ENCODE data around the gene RPL23.

Gene RPL23

GRCh38 chr17:38848939-38849605 is 4.4 kb downstream of the RPL23 start:
- Mint-ChIP-seq H3K27me3 (no peaks in the 10 kb centered on the region), H3K4me1 (peaks cover 39% of the 10 kb centered on the region), H3K9me3 (no peaks in the 10 kb centered on the region), H3K36me3 (ENCODE audit: insufficient read depth) (peaks cover 65% of the 10 kb centered on the region), H3K27ac (ENCODE audit: low read depth) (no peak overlapping the region), H3K4me3 (no peak overlapping the region)
- DNase-seq (ENCODE audit: low spot score in 2 of 2) (no peak), ATAC-seq (replicated peaks; ENCODE audit: extremely low read depth, poor library complexity, severe bottlenecking) (no peak)

DNA sequence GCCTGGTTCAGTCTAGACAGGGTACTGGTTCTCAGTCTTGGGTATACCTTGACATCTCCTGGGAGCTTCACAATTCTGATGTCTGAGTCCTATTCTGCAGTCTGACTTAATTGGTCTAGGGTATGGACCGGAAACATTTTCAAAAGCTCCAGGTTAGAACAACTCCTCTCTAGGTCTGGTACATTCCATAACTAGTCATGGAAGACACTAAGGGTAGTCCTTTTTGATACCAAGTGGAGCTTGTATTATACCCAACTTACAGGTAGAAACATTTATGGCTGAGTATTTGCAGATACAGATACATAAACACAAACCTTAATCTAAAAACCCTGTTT is 5.0 kb downstream of the RPL23 start:
- no peak for DNase-seq (ENCODE audit: low spot score in 2 of 2)
- Mint-ChIP-seq H3K27ac (ENCODE audit: low read depth) (no peak overlapping the region), H3K9me3 (no peaks in the 10 kb centered on the region), H3K36me3 (ENCODE audit: insufficient read depth) (peaks cover 60% of the 10 kb centered on the region), H3K4me1 (peaks cover 34% of the 10 kb centered on the region), H3K27me3 (no peaks in the 10 kb centered on the region), H3K4me3 (no peak overlapping the region)
- no peak for ATAC-seq (replicated peaks; ENCODE audit: extremely low read depth, poor library complexity, severe bottlenecking)

- DNase-seq (ENCODE audit: low spot score in 2 of 2) (no peak), ATAC-seq (replicated peaks; ENCODE audit: extremely low read depth, poor library complexity, severe bottlenecking) (no peak)
- Mint-ChIP-seq H3K9me3 (no peaks in the 10 kb centered on the region), H3K27me3 (no peaks in the 10 kb centered on the region), H3K4me3 (no peak overlapping the region), H3K36me3 (ENCODE audit: insufficient read depth) (peaks cover 22% of the 10 kb centered on the region), H3K4me1 (peaks cover 5% of the 10 kb centered on the region), H3K27ac (ENCODE audit: low read depth) (no peak overlapping the region)
These were observed 9.2 kb downstream of the RPL23 start for GRCh38 chr17:38844261-38844757.

DNA sequence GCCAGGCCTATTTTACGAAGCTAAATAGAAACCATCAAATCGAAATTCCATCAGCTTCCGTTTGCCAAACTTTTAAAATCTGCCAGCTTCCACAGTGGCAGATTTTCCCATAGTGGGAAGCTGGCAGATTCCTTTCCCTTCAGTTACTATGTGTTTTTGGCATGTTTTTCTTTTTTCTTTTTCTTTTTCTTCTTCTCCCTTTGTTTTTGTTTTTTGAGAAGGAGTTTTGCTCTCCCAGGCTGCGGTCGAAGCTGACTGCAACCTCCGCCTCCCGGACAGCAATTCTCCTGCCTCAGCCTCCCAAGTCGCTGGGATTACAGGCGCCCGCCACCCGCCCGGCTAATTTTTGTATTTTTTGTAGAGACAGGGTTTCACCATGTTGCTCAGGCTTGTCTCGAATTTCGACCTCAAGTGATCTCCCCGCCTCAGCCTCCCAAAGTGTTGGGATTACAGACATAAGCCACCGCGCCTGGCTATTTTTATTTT is 27.7 kb downstream of the RPL23 start:
- ATAC-seq (replicated peaks; ENCODE audit: extremely low read depth, poor library complexity, severe bottlenecking) (no peak), DNase-seq (ENCODE audit: low spot score in 2 of 2) (no peak)
- no peaks in the 10 kb centered on the region for H3K27me3 Mint-ChIP-seq
- peaks cover 31% of the 10 kb centered on the region for H3K4me1 Mint-ChIP-seq
- peaks cover 35% of the 10 kb centered on the region for H3K36me3 Mint-ChIP-seq (ENCODE audit: insufficient read depth)
- H3K4me3 Mint-ChIP-seq: peak overlapping the region; percentile 92
- H3K27ac Mint-ChIP-seq (ENCODE audit: low read depth): peak overlapping the region; percentile 99
- H3K9me3 Mint-ChIP-seq: no peaks in the 10 kb centered on the region

- no peaks in the 10 kb centered on the region for H3K9me3 Mint-ChIP-seq
- DNase-seq (ENCODE audit: low spot score in 2 of 2) (peak; percentile 99 to 100), ATAC-seq (replicated peaks; ENCODE audit: extremely low read depth, poor library complexity, severe bottlenecking) (peak; percentile 91)
- peaks cover 31% of the 10 kb centered on the region for H3K4me1 Mint-ChIP-seq
- peak within 1 kb of the TSS; percentile 92 for H3K4me3 Mint-ChIP-seq
- H3K36me3 Mint-ChIP-seq (ENCODE audit: insufficient read depth): peaks cover 41% of the 10 kb centered on the region
- no peaks in the 10 kb centered on the region for H3K27me3 Mint-ChIP-seq
- peak within 1 kb of the TSS; percentile 99 for H3K27ac Mint-ChIP-seq (ENCODE audit: low read depth)
These were observed 28.4 kb downstream of the RPL23 start, which contains the start of gene CWC25 for GRCh38 chr17:38824899-38825761. Gene CWC25, minus strand, starts transcription at chr17:38825321. Its CDS starts 138 bp downstream, at chr17:38825183.

DNA sequence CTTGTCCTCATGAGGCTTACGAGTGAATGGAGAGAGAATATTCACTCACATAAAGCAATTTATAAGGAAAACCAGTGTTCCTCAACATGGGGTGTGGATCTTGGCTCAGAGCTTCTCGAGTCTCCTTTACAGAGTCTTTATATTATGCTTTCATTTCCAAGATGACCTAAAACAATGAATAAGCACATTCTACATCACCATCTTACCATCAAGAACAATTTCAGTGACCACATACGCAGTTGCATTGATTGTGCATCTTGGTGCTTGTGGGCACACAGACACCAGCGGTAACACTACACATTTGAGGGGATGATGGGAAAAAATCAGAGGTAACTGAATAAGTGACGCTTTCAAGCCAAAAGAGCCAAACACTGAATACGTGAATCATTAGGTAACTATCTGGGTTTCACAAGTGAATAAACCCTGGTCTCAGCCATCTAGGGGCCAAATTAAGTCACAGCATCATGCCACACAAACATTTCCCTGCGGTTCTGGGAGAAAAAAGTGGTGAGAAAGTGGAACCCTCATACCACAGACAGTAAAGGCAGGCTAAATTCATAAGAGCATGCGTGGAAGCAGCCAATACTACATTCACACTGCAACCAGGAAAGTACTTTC is 37.8 kb downstream of the RPL23 start:
- Mint-ChIP-seq H3K36me3 (ENCODE audit: insufficient read depth) (peaks cover 70% of the 10 kb centered on the region), H3K27ac (ENCODE audit: low read depth) (no peak overlapping the region), H3K27me3 (no peaks in the 10 kb centered on the region), H3K9me3 (no peaks in the 10 kb centered on the region), H3K4me1 (no peaks in the 10 kb centered on the region), H3K4me3 (no peak overlapping the region)
- peak; percentile 67 for ATAC-seq (replicated peaks; ENCODE audit: extremely low read depth, poor library complexity, severe bottlenecking)
- no peak for DNase-seq (ENCODE audit: low spot score in 2 of 2)

DNA sequence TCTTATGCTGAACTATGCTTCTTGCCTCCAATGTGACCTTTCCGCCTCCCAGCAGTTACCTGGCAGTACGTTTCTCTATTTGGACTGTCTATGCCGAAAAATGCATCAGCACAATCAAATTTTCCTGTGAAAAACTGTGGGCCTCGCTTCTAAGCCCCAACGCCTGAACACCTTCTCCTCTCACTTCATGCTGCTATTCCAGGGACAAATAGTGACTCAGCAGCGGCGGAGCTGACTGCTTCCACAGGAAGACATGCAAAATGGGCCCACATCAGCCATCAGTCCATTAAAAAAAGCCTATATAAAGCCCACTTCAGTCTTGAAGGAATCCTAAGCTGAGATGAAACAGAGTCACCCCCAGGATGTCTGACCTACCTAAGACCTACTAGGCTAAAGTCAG is 43.7 kb downstream of the RPL23 start:
- H3K36me3 Mint-ChIP-seq (ENCODE audit: insufficient read depth): peaks cover 88% of the 10 kb centered on the region
- H3K4me3 Mint-ChIP-seq: no peak overlapping the region
- ATAC-seq (replicated peaks; ENCODE audit: extremely low read depth, poor library complexity, severe bottlenecking): no peak
- no peaks in the 10 kb centered on the region for H3K4me1 Mint-ChIP-seq
- H3K27ac Mint-ChIP-seq (ENCODE audit: low read depth): no peak overlapping the region
- H3K27me3 Mint-ChIP-seq: no peaks in the 10 kb centered on the region
- no peaks in the 10 kb centered on the region for H3K9me3 Mint-ChIP-seq
- DNase-seq (ENCODE audit: low spot score in 2 of 2): no peak

DNA sequence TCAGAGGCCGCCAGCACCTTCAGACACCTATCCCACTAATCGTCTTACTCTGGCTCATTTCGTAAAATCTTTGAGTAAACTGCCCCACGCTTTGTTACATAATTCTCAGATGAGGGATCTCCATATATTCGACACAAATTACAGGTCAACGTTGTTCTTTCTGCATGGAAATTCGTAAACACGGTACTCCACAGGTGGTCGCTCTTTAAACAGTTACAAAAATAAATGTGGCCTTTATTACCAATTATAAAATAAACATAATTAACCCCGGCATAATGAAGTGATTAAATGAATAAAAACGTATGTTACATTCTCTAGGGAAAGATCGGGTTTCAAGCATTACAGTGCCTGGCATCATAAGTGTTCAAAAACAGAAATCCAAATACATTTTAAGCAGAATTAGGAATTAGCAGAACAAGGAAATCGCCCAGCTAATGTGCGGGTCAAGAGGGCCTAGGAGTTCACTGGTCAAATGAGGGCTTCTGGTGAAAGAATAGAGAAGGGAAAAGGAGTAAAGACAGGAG is 53.2 kb downstream of the RPL23 start:
- H3K27me3 Mint-ChIP-seq: no peaks in the 10 kb centered on the region
- H3K27ac Mint-ChIP-seq (ENCODE audit: low read depth): peak overlapping the region; percentile 61
- peaks cover 50% of the 10 kb centered on the region for H3K36me3 Mint-ChIP-seq (ENCODE audit: insufficient read depth)
- peaks cover 36% of the 10 kb centered on the region for H3K4me1 Mint-ChIP-seq
- H3K9me3 Mint-ChIP-seq: no peaks in the 10 kb centered on the region
- DNase-seq (ENCODE audit: low spot score in 2 of 2) (no peak), ATAC-seq (replicated peaks; ENCODE audit: extremely low read depth, poor library complexity, severe bottlenecking) (no peak)
- H3K4me3 Mint-ChIP-seq: peak overlapping the region; percentile 93

DNA sequence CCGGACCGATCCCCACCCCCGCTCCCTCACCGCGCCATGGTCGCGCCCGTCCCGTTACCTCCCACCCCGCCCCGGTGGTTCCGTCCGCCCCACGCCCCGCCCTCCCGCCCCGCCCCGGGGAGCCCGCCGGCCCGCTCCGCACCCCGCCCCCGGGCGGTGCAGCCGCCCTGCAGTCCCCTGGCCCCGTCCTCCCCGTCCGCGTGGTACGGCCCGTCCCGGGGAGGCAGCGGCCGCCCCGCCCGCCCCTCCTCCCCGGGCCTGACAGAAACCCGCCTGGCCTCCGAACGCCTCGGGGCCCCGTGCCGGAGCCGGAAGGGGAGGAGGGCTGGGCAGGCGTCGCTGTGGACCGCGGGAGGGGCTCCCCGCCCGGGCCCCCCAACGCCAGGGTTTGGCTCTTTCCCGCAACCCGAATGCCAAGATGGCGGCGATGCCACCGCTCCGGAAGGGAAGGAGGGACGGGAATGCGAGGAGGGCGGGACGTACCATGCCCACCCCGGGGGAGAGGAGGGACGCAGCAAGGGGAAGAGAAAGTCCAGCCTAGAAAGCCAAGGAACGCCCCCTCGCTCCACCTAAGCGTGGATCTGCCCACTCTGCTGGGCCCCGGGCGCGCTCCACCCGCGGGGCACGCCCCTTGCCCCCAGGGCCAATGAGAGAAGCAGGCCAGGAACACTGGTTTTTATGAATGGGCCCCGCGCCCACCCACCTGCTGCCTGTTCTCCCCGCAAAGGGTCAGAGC is 53.9 kb downstream of the RPL23 start, which contains the start of gene PIP4K2B:
Gene PIP4K2B (minus strand): TSS at position 56 of the 736 bp plus-strand sequence. CDS start 132 bp downstream, outside the sequence.
- Mint-ChIP-seq H3K27ac (ENCODE audit: low read depth) (peak within 1 kb of the TSS; percentile 86), H3K27me3 (no peaks in the 10 kb centered on the region), H3K9me3 (no peaks in the 10 kb centered on the region), H3K36me3 (ENCODE audit: insufficient read depth) (peaks cover 48% of the 10 kb centered on the region), H3K4me1 (peaks cover 36% of the 10 kb centered on the region), H3K4me3 (peak within 1 kb of the TSS; percentile 93)
- DNase-seq (ENCODE audit: low spot score in 2 of 2): peak; percentile 64 to 66
- ATAC-seq (replicated peaks; ENCODE audit: extremely low read depth, poor library complexity, severe bottlenecking): peak; percentile 74

- Mint-ChIP-seq H3K27ac (ENCODE audit: low read depth) (peak overlapping the region; percentile 86), H3K27me3 (no peaks in the 10 kb centered on the region), H3K9me3 (no peaks in the 10 kb centered on the region), H3K4me3 (peak overlapping the region; percentile 93), H3K4me1 (peaks cover 43% of the 10 kb centered on the region), H3K36me3 (ENCODE audit: insufficient read depth) (peaks cover 42% of the 10 kb centered on the region)
- DNase-seq (ENCODE audit: low spot score in 2 of 2): peak; percentile 40 to 53
- peak; percentile 43 for ATAC-seq (replicated peaks; ENCODE audit: extremely low read depth, poor library complexity, severe bottlenecking)
These were observed 54.7 kb downstream of the RPL23 start for GRCh38 chr17:38798614-38799500.

Data from central memory CD8-positive, alpha-beta T cell (primary cell).